Rectal smooth muscle tissue (tissue), 1 donor: ENCODE data around the gene HADHB.
A peak's percentile ranks its signal among the peaks of the same experiment; 100 is the strongest.

Experiments
- H3K27ac ChIP-seq: one replicate; pipeline ENCODE4 v1.7.0; 2013; ENCODE audit warnings: low read depth, low read length, inconsistent platforms
- H3K27me3 ChIP-seq: one replicate; pipeline ENCODE4 v1.7.0; 2013; ENCODE audit warnings: low read length; ENCODE audit not compliant: control insufficient read depth, insufficient read depth
- H3K36me3 ChIP-seq: one replicate; pipeline ENCODE4 v1.7.0; 2013; ENCODE audit warnings: low read length; ENCODE audit not compliant: control insufficient read depth, insufficient read depth
- H3K4me1 ChIP-seq: one replicate; pipeline ENCODE4 v1.7.0; 2013; ENCODE audit warnings: low read length; ENCODE audit not compliant: control insufficient read depth, insufficient read depth
- H3K4me3 ChIP-seq: one replicate; pipeline ENCODE4 v1.7.0; 2013; ENCODE audit warnings: low read length
- H3K9ac ChIP-seq: one replicate; pipeline ENCODE4 v1.7.0; 2013; ENCODE audit warnings: low read length

Gene HADHB

DNA sequence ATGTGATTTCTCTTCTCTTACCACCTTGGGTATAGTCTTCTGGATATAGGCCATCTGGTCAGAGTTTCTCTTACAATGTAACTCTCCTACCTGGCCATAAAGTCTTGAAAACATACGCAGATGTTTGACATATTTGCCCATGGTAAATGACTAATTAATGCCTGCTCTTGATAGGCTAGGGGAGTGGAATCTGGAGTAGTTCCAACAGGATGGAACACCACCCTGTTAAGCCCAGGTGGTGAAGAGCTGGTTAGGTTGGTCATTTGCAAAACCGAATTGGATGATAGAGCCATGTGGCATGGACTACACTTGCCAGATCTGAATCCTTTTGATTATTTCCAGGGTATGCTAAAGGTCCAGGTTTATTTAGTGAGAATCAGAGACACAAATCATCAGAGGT lies 36.5 kb downstream of the HADHB start:
- H3K27me3 ChIP-seq, result no peaks in the 10 kb centered on the region
- no peak overlapping the region for H3K4me3 ChIP-seq
- H3K36me3 ChIP-seq, result peaks cover 19% of the 10 kb centered on the region
- H3K4me1 ChIP-seq, result no peaks in the 10 kb centered on the region
- no peak overlapping the region for H3K27ac ChIP-seq
- H3K9ac ChIP-seq, result no peak overlapping the region

GRCh38 chr2:26283606-26284005 lies 38.9 kb downstream of the HADHB start:
- no peaks in the 10 kb centered on the region for H3K4me1 ChIP-seq
- peaks cover 14% of the 10 kb centered on the region for H3K36me3 ChIP-seq
- H3K27me3 ChIP-seq, result no peaks in the 10 kb centered on the region
- H3K9ac ChIP-seq, result no peak overlapping the region
- no peak overlapping the region for H3K27ac ChIP-seq
- no peak overlapping the region for H3K4me3 ChIP-seq

DNA sequence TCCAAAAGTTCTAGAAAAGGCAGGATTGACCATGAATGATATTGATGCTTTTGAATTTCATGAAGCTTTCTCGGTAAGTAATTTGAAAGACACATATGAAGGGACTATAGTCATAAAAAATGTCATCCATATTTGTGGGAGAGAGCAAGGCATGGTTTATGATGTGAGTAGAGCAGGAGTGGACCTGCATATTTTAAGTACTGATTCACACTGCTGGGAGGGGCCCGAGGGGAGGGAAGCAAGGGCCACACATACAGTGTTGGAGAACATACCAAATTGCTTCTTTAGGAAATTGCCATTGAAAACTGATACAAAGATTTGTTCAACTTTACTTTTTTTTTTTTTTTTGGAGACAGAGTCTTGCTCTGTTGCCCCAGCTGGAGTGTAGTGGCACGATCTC lies 39.4 kb downstream of the HADHB start:
- no peaks in the 10 kb centered on the region for H3K27me3 ChIP-seq
- no peak overlapping the region for H3K27ac ChIP-seq
- no peak overlapping the region for H3K9ac ChIP-seq
- peaks cover 9% of the 10 kb centered on the region for H3K36me3 ChIP-seq
- H3K4me1 ChIP-seq, result no peaks in the 10 kb centered on the region
- H3K4me3 ChIP-seq, result no peak overlapping the region

- Histone ChIP-seq H3K9ac (no peak overlapping the region), H3K36me3 (peaks cover 8% of the 10 kb centered on the region), H3K4me3 (no peak overlapping the region), H3K27me3 (no peaks in the 10 kb centered on the region), H3K27ac (no peak overlapping the region), H3K4me1 (no peaks in the 10 kb centered on the region)
Observed at GRCh38 chr2:26285931-26286330, 41.2 kb downstream of the HADHB start.

GRCh38 chr2:26290001-26290400 lies 45.3 kb downstream of the HADHB start:
- peaks cover 6% of the 10 kb centered on the region for H3K36me3 ChIP-seq

DNA sequence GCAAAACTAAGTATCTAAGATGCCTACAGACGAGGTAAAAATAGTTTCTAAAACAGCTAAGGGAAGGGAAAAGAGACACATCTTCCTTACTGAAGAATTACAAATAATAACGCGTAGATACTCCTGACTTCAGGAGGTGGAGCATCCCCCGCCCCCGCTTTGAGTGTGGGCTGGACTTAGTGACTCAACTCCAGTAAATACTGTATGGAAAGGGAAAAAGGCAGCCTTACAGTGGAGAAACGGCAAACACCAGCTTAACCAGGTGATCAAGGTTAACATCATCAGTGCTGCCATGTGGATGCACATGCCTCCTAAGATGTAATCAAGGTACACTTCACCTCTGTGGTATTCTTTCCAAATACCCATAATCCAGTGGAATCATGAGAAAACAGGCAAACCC lies 47.9 kb downstream of the HADHB start:
- no peak overlapping the region for H3K9ac ChIP-seq
- H3K4me3 ChIP-seq, result no peak overlapping the region
- H3K27ac ChIP-seq, result no peak overlapping the region
- no peaks in the 10 kb centered on the region for H3K4me1 ChIP-seq
- peaks cover 3% of the 10 kb centered on the region for H3K36me3 ChIP-seq
- no peaks in the 10 kb centered on the region for H3K27me3 ChIP-seq

More at GRCh38 chr2:26290001-26290400, 45.3 kb downstream of the HADHB start:
- no peak overlapping the region for H3K4me3 ChIP-seq
- no peak overlapping the region for H3K9ac ChIP-seq
- H3K27ac ChIP-seq, result no peak overlapping the region
- no peaks in the 10 kb centered on the region for H3K4me1 ChIP-seq
- no peaks in the 10 kb centered on the region for H3K27me3 ChIP-seq

DNA sequence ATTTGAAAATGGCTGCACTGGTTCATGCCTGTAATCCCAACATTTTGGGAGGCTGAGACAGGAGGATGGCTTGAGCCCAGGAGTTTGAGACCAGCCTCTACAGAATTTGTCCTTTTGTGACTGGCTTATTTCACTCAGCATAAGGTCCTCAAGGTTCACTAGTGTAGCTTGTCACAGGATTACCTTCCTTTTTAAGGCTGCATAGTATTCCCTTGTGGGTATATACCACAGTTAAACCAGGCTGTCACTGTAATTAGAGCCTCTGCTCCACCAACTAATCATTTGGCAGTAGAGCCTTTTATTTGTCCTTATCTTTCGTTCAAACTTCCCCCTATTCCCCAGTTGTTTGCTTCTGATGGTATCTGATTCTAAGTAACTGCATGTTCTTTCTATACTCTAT lies 50.8 kb downstream of the HADHB start:
- no peaks in the 10 kb centered on the region for H3K27me3 ChIP-seq
- H3K27ac ChIP-seq, result no peak overlapping the region
- no peaks in the 10 kb centered on the region for H3K4me1 ChIP-seq
- no peak overlapping the region for H3K9ac ChIP-seq
- H3K4me3 ChIP-seq, result no peak overlapping the region
- no peaks in the 10 kb centered on the region for H3K36me3 ChIP-seq

DNA sequence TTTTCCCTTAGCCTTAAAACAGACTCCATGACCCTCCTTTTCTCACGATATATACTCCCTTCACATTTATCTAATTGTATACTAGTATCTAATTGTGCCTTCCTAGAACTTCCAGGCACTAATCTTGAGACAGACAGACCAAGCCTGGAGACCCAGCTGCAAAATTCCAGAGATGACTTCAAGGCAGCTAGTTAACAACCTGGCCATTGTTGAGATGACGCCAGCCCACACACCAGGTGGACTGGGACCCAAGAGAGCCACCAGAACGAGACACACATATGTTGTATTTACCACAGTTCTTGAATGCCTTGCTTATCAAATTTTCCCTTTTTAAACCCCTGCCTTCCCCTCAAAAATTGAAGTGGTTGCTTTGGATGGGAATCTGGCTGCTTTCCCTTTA lies 52.3 kb downstream of the HADHB start:
- H3K9ac ChIP-seq, result no peak overlapping the region

GRCh38 chr2:26298286-26298637 lies 53.5 kb downstream of the HADHB start:
- H3K27me3 ChIP-seq, result no peaks in the 10 kb centered on the region
- no peak overlapping the region for H3K9ac ChIP-seq
- no peaks in the 10 kb centered on the region for H3K4me1 ChIP-seq
- H3K27ac ChIP-seq, result peak overlapping the region; percentile 83
- no peaks in the 10 kb centered on the region for H3K36me3 ChIP-seq
- peak overlapping the region; percentile 77 for H3K4me3 ChIP-seq

More for the DNA sequence above, 52.3 kb downstream of the HADHB start:
- no peak overlapping the region for H3K4me3 ChIP-seq
- H3K27me3 ChIP-seq, result no peaks in the 10 kb centered on the region
- H3K27ac ChIP-seq, result no peak overlapping the region
- H3K36me3 ChIP-seq, result no peaks in the 10 kb centered on the region
- H3K4me1 ChIP-seq, result no peaks in the 10 kb centered on the region

DNA sequence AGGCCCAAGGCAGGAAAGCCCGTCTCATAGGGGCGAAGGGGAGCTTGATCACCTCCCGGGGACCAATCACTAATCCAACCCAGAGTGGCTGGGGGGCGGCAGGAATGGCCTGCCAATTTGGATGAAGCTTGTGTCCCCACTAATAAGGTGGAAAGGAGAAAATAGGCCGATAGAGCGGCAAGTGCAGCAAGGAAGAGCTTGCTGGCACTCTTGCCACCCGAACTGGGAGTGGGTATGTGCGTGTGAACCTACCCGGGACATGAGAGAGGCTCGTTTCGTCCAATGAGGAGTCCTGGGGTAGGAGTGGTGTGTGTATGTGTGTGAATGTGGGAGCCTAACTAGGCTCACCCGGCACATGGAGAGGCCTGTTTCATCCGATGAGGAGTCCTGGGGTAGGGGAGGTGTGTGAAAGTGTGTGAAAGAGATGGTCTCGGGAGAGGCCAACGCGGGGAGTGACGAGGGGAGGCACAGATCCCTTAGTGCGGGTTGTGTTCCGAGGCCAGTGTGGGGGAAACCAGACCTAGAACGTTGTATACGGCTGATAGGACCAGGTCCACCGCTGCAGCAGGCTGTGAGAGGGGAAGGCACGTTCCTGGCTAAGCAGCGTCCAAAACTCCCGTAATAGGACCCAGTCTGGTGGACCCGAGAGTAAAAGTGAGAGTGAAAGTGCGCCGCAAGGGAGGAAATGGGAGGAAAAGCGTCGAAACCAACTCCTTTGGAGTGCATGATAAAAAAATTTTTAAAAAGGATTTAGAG lies 54.1 kb downstream of the HADHB start:
- Histone ChIP-seq H3K4me1 (no peaks in the 10 kb centered on the region), H3K36me3 (no peaks in the 10 kb centered on the region), H3K27me3 (no peaks in the 10 kb centered on the region), H3K4me3 (peak overlapping the region; percentile 77), H3K9ac (peak overlapping the region; percentile 19), H3K27ac (peak overlapping the region; percentile 83)

- no peaks in the 10 kb centered on the region for H3K36me3 ChIP-seq
- peak overlapping the region; percentile 83 for H3K27ac ChIP-seq
- peak overlapping the region; percentile 19 for H3K9ac ChIP-seq
- H3K4me3 ChIP-seq, result peak overlapping the region; percentile 77
- no peaks in the 10 kb centered on the region for H3K4me1 ChIP-seq
- H3K27me3 ChIP-seq, result no peaks in the 10 kb centered on the region
Observed at GRCh38 chr2:26299471-26300101, 54.8 kb downstream of the HADHB start.

DNA sequence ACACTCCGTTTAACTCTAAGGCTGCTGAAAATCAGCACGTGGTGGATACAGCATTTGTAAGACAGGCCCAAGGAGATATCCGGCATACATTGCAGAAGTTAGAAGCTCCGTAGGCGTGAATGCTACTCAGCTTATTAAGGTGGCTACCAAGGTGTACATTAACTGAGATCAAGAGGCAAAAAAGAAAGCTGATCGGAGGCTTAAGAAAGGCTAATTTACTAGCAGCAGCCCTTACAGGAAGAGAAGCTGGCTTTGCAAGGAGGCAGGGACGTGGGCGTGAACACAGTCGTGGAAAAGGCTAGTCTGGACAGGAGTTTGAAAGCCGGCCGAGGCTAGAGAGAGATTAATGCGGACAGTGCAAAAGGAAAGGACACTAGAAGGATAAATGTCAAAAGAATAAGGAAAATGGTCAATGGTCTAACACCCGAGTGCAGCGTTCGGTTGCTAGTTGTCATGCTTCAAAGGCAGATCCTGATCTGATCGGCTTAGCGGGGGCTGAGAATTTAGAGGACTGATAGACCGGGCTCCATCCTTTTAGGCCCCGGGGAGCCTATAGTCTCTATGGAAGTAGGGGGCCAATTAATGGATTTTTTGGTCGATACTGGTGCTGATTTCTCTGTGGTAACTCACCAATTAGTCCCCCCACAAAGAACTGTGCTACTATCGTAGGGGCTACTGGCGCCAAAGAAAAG lies 55.6 kb downstream of the HADHB start:
- H3K27me3 ChIP-seq, result no peaks in the 10 kb centered on the region
- peak overlapping the region; percentile 16 for H3K4me3 ChIP-seq
- H3K9ac ChIP-seq, result no peak overlapping the region
- H3K4me1 ChIP-seq, result no peaks in the 10 kb centered on the region
- no peaks in the 10 kb centered on the region for H3K36me3 ChIP-seq
- H3K27ac ChIP-seq, result peak overlapping the region; percentile 83
